GM23338 (cell line): ENCODE results near the gene CCNB3. TPM values are rescaled to one million over a fixed set of nuclear protein-coding genes. Genes with fewer than 3 reads are reported as not detected.

ENCODE experiments used
- ATAC-seq: fragments of 200-7000 bp; cut with Tn5 transposase; 3 replicates; pipeline ENCODE4 v1.9.1; 2020
- DNase-seq: peaks from one replicate; pipeline ENCODE4 v3.0.0-alpha.2; 2015; ENCODE audit warnings: low spot score
- H2AFZ ChIP-seq: fragments of 200-600 bp; sonication (generic); 2 replicates; pipeline ENCODE4 v1.8.0; 2016; ENCODE audit warnings: antibody characterized with exemption, mild to moderate bottlenecking, moderate library complexity
- H3F3A ChIP-seq: fragments of 200-600 bp; sonication (generic); replicated peaks from 2 replicates; pipeline ENCODE4 v1.8.0; 2017; ENCODE audit warnings: antibody characterized with exemption, mixed run types, low read depth
- H3K27ac ChIP-seq: fragments of 200-600 bp; sonication (generic); 2 replicates; pipeline ENCODE4 v1.6.1; 2016; ENCODE audit warnings: low read depth
- H3K27me3 ChIP-seq: fragments of 200-600 bp; sonication (generic); 2 replicates; pipeline ENCODE4 v1.8.0; 2016; ENCODE audit warnings: mild to moderate bottlenecking, mixed run types, moderate library complexity; ENCODE audit not compliant: insufficient read depth
- H3K36me3 ChIP-seq: fragments of 200-600 bp; sonication (generic); 2 replicates; pipeline ENCODE4 v1.8.0; 2016; ENCODE audit warnings: mild to moderate bottlenecking; ENCODE audit not compliant: insufficient read depth
- H3K4me1 ChIP-seq: fragments of 200-600 bp; sonication (generic); 2 replicates; pipeline ENCODE4 v1.8.0; 2016; ENCODE audit warnings: mild to moderate bottlenecking, moderate library complexity; ENCODE audit not compliant: insufficient read depth
- H3K4me2 ChIP-seq: fragments of 200-600 bp; sonication (generic); 2 replicates; pipeline ENCODE4 v1.7.1; 2017; ENCODE audit warnings: mixed run types
- H3K4me3 ChIP-seq: fragments of 200-600 bp; sonication (generic); 2 replicates; pipeline ENCODE4 v1.6.1; 2016; ENCODE audit warnings: mixed run types
- H3K79me2 ChIP-seq: fragments of 200-600 bp; sonication (generic); replicated peaks from 2 replicates; pipeline ENCODE4 v1.8.0; 2017; ENCODE audit warnings: mild to moderate bottlenecking; ENCODE audit not compliant: insufficient read depth
- H3K9me2 ChIP-seq: fragments of 200-600 bp; sonication (generic); 2 replicates; pipeline ENCODE4 v1.8.0; 2017; ENCODE audit not compliant: insufficient read depth
- H4K20me1 ChIP-seq: fragments of 200-600 bp; sonication (generic); replicated peaks from 2 replicates; pipeline ENCODE4 v1.8.0; 2017; ENCODE audit warnings: mild to moderate bottlenecking; ENCODE audit not compliant: insufficient read depth
- H3K27ac Mint-ChIP-seq: 2 replicates; pipeline ENCODE4 v1.8.0; 2020; ENCODE audit warnings: inconsistent platforms, mild to moderate bottlenecking, moderate library complexity, mixed read lengths
- H3K27me3 Mint-ChIP-seq: 3 replicates; pipeline ENCODE4 v1.8.0; 2022; ENCODE audit warnings: low read depth, mild to moderate bottlenecking, moderate library complexity, mixed read lengths, inconsistent platforms; ENCODE audit not compliant: insufficient read depth, poor library complexity
- H3K36me3 Mint-ChIP-seq: 3 replicates; pipeline ENCODE4 v1.8.0; 2021; ENCODE audit warnings: low read depth, mild to moderate bottlenecking, inconsistent platforms, moderate library complexity, mixed read lengths
- H3K4me1 Mint-ChIP-seq: 3 replicates; pipeline ENCODE4 v1.8.0; 2020; ENCODE audit warnings: mild to moderate bottlenecking, inconsistent platforms, mixed read lengths
- H3K4me3 Mint-ChIP-seq: 3 replicates; pipeline ENCODE4 v1.8.0; 2021; ENCODE audit warnings: moderate library complexity, mild to moderate bottlenecking, inconsistent platforms, mixed read lengths
- H3K9me3 Mint-ChIP-seq: 3 replicates; pipeline ENCODE4 v1.8.0; 2020; ENCODE audit warnings: moderate library complexity, mild to moderate bottlenecking, inconsistent platforms, mixed read lengths
- CREB1 ChIP-seq: fragments of 250-450 bp; sonication (Bioruptor Pico); IDR thresholded peaks from 2 replicates; pipeline ENCODE4 v1.5.0; 2020; ENCODE audit warnings: low read depth, mild to moderate bottlenecking, moderate library complexity
- ETS1 ChIP-seq: IDR thresholded peaks from 2 replicates; pipeline ENCODE4 v1.6.1; 2016; ENCODE audit warnings: antibody characterized with exemption
- EZH2phosphoT487 ChIP-seq: fragments of 200-600 bp; sonication (generic); IDR thresholded peaks from one replicate; pipeline ENCODE4 v1.8.1; 2018; ENCODE audit warnings: antibody characterized with exemption; ENCODE audit not compliant: unreplicated experiment
- JUNB ChIP-seq: IDR thresholded peaks from one replicate; pipeline ENCODE4 v1.6.1; 2016; ENCODE audit warnings: antibody characterized with exemption; ENCODE audit not compliant: unreplicated experiment
- NANOG ChIP-seq: IDR thresholded peaks from 2 replicates; pipeline ENCODE4 v1.6.1; 2016; ENCODE audit warnings: antibody characterized with exemption, borderline replicate concordance
- POLR2AphosphoS5 ChIP-seq: IDR thresholded peaks from 2 replicates; pipeline ENCODE4 v1.6.1; 2016; ENCODE audit warnings: antibody characterized with exemption, low read depth
- ZNF331 ChIP-seq: fragments of 250-450 bp; sonication (Bioruptor Pico); IDR thresholded peaks from 2 replicates; pipeline ENCODE4 v1.5.0; 2020; ENCODE audit warnings: low read depth, mild to moderate bottlenecking, moderate library complexity
- polyA plus RNA-seq: library from polyadenylated mRNA; unstranded; fragments of >200 nt; fragmentation: Nextera tagmentation; extraction: Ambion mirVana; gene quantifications from 2 replicates; pipeline ENCODE4 v1.2.1, GENCODE V29; 2016
- total RNA-seq: library from RNA; depleted of rRNA; stranded (reverse); fragments of >200 nt; shearing (Covaris generic); gene quantifications from 2 replicates; pipeline ENCODE4 v1.2.3, GENCODE V29; 2014
- TF ChIP-seq, protein P1 (sequence below): fragments of 250-450 bp; sonication (Bioruptor Pico); IDR thresholded peaks from 2 replicates; pipeline ENCODE4 v1.5.0; 2020; ENCODE audit warnings: mild to moderate bottlenecking, moderate library complexity

CCNB3 gene
- total and polyA plus RNA-seq, 2 experiments from 2014 or later: 0.13 to 1.2 TPM

- DNase-seq: no peak
- no peaks in the 10 kb centered on the region for H3K79me2 ChIP-seq
- Mint-ChIP-seq H3K36me3 (no peaks in the 10 kb centered on the region), H3K9me3 (no peaks in the 10 kb centered on the region; the same call in 1 of the 3 replicates), H3K4me3 (no peak overlapping the region), H3K27ac (no peak overlapping the region), H3K27me3 (no peaks in the 10 kb centered on the region), H3K4me1 (peaks cover 8% of the 10 kb centered on the region; the same call in 2 of the 3 replicates)
- H3F3A ChIP-seq: no peaks in the 10 kb centered on the region
- no peak overlapping the region for H3K4me3 ChIP-seq
- H4K20me1 ChIP-seq: no peaks in the 10 kb centered on the region
- no peaks in the 10 kb centered on the region for H3K36me3 ChIP-seq
- H3K4me2 ChIP-seq: no peak overlapping the region
- no peak for TF ChIP-seq NANOG
- no peak for TF ChIP-seq CREB1 (CRISPR knock-in tag)
- TF ChIP-seq, protein P1, sequence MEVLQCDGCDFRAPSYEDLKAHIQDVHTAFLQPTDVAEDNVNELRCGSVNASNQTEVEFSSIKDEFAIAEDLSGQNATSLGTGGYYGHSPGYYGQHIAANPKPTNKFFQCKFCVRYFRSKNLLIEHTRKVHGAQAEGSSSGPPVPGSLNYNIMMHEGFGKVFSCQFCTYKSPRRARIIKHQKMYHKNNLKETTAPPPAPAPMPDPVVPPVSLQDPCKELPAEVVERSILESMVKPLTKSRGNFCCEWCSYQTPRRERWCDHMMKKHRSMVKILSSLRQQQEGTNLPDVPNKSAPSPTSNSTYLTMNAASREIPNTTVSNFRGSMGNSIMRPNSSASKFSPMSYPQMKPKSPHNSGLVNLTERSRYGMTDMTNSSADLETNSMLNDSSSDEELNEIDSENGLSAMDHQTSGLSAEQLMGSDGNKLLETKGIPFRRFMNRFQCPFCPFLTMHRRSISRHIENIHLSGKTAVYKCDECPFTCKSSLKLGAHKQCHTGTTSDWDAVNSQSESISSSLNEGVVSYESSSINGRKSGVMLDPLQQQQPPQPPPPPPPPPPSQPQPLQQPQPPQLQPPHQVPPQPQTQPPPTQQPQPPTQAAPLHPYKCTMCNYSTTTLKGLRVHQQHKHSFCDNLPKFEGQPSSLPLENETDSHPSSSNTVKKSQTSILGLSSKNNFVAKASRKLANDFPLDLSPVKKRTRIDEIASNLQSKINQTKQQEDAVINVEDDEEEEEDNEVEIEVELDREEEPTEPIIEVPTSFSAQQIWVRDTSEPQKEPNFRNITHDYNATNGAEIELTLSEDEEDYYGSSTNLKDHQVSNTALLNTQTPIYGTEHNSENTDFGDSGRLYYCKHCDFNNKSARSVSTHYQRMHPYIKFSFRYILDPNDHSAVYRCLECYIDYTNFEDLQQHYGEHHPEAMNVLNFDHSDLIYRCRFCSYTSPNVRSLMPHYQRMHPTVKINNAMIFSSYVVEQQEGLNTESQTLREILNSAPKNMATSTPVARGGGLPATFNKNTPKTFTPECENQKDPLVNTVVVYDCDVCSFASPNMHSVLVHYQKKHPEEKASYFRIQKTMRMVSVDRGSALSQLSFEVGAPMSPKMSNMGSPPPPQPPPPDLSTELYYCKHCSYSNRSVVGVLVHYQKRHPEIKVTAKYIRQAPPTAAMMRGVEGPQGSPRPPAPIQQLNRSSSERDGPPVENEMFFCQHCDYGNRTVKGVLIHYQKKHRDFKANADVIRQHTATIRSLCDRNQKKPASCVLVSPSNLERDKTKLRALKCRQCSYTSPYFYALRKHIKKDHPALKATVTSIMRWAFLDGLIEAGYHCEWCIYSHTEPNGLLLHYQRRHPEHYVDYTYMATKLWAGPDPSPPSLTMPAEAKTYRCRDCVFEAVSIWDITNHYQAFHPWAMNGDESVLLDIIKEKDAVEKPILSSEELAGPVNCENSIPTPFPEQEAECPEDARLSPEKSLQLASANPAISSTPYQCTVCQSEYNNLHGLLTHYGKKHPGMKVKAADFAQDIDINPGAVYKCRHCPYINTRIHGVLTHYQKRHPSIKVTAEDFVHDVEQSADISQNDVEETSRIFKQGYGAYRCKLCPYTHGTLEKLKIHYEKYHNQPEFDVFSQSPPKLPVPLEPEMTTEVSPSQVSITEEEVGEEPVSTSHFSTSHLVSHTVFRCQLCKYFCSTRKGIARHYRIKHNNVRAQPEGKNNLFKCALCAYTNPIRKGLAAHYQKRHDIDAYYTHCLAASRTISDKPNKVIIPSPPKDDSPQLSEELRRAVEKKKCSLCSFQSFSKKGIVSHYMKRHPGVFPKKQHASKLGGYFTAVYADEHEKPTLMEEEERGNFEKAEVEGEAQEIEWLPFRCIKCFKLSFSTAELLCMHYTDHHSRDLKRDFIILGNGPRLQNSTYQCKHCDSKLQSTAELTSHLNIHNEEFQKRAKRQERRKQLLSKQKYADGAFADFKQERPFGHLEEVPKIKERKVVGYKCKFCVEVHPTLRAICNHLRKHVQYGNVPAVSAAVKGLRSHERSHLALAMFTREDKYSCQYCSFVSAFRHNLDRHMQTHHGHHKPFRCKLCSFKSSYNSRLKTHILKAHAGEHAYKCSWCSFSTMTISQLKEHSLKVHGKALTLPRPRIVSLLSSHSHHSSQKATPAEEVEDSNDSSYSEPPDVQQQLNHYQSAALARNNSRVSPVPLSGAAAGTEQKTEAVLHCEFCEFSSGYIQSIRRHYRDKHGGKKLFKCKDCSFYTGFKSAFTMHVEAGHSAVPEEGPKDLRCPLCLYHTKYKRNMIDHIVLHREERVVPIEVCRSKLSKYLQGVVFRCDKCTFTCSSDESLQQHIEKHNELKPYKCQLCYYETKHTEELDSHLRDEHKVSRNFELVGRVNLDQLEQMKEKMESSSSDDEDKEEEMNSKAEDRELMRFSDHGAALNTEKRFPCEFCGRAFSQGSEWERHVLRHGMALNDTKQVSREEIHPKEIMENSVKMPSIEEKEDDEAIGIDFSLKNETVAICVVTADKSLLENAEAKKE (CRISPR knock-in tag): no peak
- TF ChIP-seq EZH2phosphoT487: no peak
- TF ChIP-seq JUNB: no peak
- no peak for TF ChIP-seq POLR2AphosphoS5
- TF ChIP-seq ETS1: no peak
- TF ChIP-seq ZNF331: no peak
- no peak overlapping the region for H2AFZ ChIP-seq
- no peak for ATAC-seq
- H3K9me2 ChIP-seq: no peaks in the 10 kb centered on the region
- no peaks in the 10 kb centered on the region for H3K27me3 ChIP-seq
- H3K27ac ChIP-seq: no peak overlapping the region
- H3K4me1 ChIP-seq: no peaks in the 10 kb centered on the region
Observed at GRCh38 chrX:50167366-50167765, 37.2 kb upstream of the CCNB3 start.
